Endothelial cell (in vitro differentiated cells): ENCODE measurements around the gene MAT2B. TPM values are rescaled to one million over a fixed set of nuclear protein-coding genes. Genes with fewer than 3 reads are reported as not detected.

Experiments used
- DNase-seq: peaks from one replicate; pipeline ENCODE4 v3.0.0; 2021; ENCODE audit warnings: low spot score
- H3K27ac Mint-ChIP-seq: one replicate; pipeline ENCODE4 v1.8.0; 2021; ENCODE audit warnings: mixed read lengths, inconsistent platforms; ENCODE audit not compliant: unreplicated experiment
- H3K27me3 Mint-ChIP-seq: one replicate; pipeline ENCODE4 v1.8.0; 2021; ENCODE audit warnings: mild to moderate bottlenecking, moderate library complexity, mixed read lengths, inconsistent platforms; ENCODE audit not compliant: unreplicated experiment
- H3K36me3 Mint-ChIP-seq: one replicate; pipeline ENCODE4 v1.8.0; 2021; ENCODE audit warnings: mild to moderate bottlenecking, low read depth, mixed read lengths, inconsistent platforms; ENCODE audit not compliant: unreplicated experiment
- H3K4me1 Mint-ChIP-seq: one replicate; pipeline ENCODE4 v1.8.0; 2021; ENCODE audit warnings: mild to moderate bottlenecking, mixed read lengths, inconsistent platforms; ENCODE audit not compliant: unreplicated experiment
- H3K4me3 Mint-ChIP-seq: one replicate; pipeline ENCODE4 v1.8.0; 2021; ENCODE audit warnings: mild to moderate bottlenecking, mixed read lengths, inconsistent platforms; ENCODE audit not compliant: unreplicated experiment
- H3K9me3 Mint-ChIP-seq: one replicate; pipeline ENCODE4 v1.8.0; 2021; ENCODE audit warnings: mixed read lengths, inconsistent platforms; ENCODE audit not compliant: unreplicated experiment
- total RNA-seq: library from RNA; stranded (reverse); fragmentation: NEBNext Ultra II Directional; extraction: Animal tissue kit (Norgen Biotek cat#: 25700); gene quantifications from one replicate; pipeline ENCODE4 v1.2.1, GENCODE V29; 2021; ENCODE audit not compliant: unreplicated experiment
- TF ChIP-seq, protein P1 (sequence below): fragments of 200-600 bp; sonication (generic); IDR thresholded peaks from one replicate; pipeline ENCODE4 v1.5.0; 2021; ENCODE audit warnings: antibody characterized with exemption; ENCODE audit not compliant: unreplicated experiment

Gene MAT2B
- total RNA-seq, 1 donor from 2014 or later, result 25.2 TPM

GRCh38 chr5:163551156-163551555, 45.7 kb downstream of the MAT2B start:
- Mint-ChIP-seq H3K27ac (no peak overlapping the region), H3K9me3 (no peaks in the 10 kb centered on the region), H3K4me3 (no peak overlapping the region), H3K27me3 (peaks cover 2% of the 10 kb centered on the region), H3K36me3 (no peaks in the 10 kb centered on the region), H3K4me1 (no peaks in the 10 kb centered on the region)
- TF ChIP-seq, protein P1, sequence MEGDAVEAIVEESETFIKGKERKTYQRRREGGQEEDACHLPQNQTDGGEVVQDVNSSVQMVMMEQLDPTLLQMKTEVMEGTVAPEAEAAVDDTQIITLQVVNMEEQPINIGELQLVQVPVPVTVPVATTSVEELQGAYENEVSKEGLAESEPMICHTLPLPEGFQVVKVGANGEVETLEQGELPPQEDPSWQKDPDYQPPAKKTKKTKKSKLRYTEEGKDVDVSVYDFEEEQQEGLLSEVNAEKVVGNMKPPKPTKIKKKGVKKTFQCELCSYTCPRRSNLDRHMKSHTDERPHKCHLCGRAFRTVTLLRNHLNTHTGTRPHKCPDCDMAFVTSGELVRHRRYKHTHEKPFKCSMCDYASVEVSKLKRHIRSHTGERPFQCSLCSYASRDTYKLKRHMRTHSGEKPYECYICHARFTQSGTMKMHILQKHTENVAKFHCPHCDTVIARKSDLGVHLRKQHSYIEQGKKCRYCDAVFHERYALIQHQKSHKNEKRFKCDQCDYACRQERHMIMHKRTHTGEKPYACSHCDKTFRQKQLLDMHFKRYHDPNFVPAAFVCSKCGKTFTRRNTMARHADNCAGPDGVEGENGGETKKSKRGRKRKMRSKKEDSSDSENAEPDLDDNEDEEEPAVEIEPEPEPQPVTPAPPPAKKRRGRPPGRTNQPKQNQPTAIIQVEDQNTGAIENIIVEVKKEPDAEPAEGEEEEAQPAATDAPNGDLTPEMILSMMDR, result no peak
- no peak for DNase-seq

DNA sequence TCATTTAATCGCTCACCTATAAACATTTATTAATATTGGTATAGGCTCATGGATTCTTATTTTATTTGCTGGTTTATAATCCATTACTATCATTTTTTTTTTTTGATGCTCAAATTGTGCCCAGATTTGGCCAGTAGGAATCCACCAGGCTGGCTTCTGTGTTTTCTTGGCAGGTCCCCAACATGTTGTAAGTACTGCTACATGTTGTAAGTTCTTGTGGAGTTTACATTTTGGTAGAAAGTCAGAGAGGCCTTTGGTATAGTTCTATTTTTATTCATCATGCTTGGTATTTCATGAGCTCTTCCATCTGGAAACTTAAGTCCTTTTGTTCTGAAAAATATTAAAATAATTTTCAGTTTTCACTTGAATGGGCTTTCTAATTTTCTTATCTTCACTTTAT, 47.1 kb downstream of the MAT2B start:
- no peak for DNase-seq
- TF ChIP-seq, protein P1, result no peak
- H3K27ac Mint-ChIP-seq, result no peak overlapping the region
- no peaks in the 10 kb centered on the region for H3K4me1 Mint-ChIP-seq
- H3K27me3 Mint-ChIP-seq, result peaks cover 2% of the 10 kb centered on the region
- H3K4me3 Mint-ChIP-seq, result no peak overlapping the region
- H3K9me3 Mint-ChIP-seq, result no peaks in the 10 kb centered on the region
- no peaks in the 10 kb centered on the region for H3K36me3 Mint-ChIP-seq

DNA sequence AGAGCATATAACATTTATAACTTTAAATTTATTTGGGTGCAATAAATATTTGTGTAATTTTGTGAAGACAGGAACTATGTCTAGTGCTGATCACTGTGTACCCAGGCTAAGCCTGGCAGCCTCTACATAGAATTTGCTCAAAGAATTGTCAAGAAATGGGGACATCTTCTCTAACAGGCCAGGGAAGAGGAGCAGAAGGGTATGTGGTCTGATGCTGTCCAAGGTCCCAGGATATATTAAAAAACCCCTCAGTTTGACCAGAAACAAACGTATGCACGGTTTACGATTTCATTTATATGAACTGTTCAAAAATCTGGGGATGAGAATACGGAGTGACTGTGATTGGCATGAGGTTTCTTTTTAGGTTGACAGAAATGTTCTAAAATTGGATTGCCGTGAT, 55.9 kb downstream of the MAT2B start:
- H3K4me1 Mint-ChIP-seq, result peaks cover 9% of the 10 kb centered on the region
- H3K27ac Mint-ChIP-seq, result no peak overlapping the region
- H3K4me3 Mint-ChIP-seq, result no peak overlapping the region
- H3K9me3 Mint-ChIP-seq, result no peaks in the 10 kb centered on the region
- no peak for DNase-seq
- no peaks in the 10 kb centered on the region for H3K36me3 Mint-ChIP-seq
- TF ChIP-seq, protein P1, result no peak
- H3K27me3 Mint-ChIP-seq, result peaks cover 1% of the 10 kb centered on the region

- H3K4me3 Mint-ChIP-seq, result no peak overlapping the region
- TF ChIP-seq, protein P1, result no peak
- H3K9me3 Mint-ChIP-seq, result no peaks in the 10 kb centered on the region
- no peak for DNase-seq
- H3K27ac Mint-ChIP-seq, result no peak overlapping the region
- H3K36me3 Mint-ChIP-seq, result no peaks in the 10 kb centered on the region
- H3K27me3 Mint-ChIP-seq, result peaks cover 1% of the 10 kb centered on the region
- peaks cover 14% of the 10 kb centered on the region for H3K4me1 Mint-ChIP-seq
Measured at GRCh38 chr5:163562071-163562470, 56.7 kb downstream of the MAT2B start.

- H3K36me3 Mint-ChIP-seq, result no peaks in the 10 kb centered on the region
- no peak for DNase-seq
- TF ChIP-seq, protein P1, result no peak
- no peak overlapping the region for H3K4me3 Mint-ChIP-seq
- H3K27me3 Mint-ChIP-seq, result peaks cover 1% of the 10 kb centered on the region
- H3K27ac Mint-ChIP-seq, result no peak overlapping the region
- H3K9me3 Mint-ChIP-seq, result no peaks in the 10 kb centered on the region
- peaks cover 24% of the 10 kb centered on the region for H3K4me1 Mint-ChIP-seq
Measured at GRCh38 chr5:163563112-163563511, 57.7 kb downstream of the MAT2B start.
